GM12874 (cell line): Measurements from ENCODE around the gene CTNNBL1.

Experiments
- TF ChIP-seq, protein P1 (sequence below): IDR thresholded peaks from 2 replicates; pipeline ENCODE4 v1.5.1; 2011; ENCODE audit warnings: low read depth, mild to moderate bottlenecking, control low read depth, low read length, moderate library complexity; ENCODE audit not compliant: insufficient read depth

CTNNBL1 gene

DNA sequence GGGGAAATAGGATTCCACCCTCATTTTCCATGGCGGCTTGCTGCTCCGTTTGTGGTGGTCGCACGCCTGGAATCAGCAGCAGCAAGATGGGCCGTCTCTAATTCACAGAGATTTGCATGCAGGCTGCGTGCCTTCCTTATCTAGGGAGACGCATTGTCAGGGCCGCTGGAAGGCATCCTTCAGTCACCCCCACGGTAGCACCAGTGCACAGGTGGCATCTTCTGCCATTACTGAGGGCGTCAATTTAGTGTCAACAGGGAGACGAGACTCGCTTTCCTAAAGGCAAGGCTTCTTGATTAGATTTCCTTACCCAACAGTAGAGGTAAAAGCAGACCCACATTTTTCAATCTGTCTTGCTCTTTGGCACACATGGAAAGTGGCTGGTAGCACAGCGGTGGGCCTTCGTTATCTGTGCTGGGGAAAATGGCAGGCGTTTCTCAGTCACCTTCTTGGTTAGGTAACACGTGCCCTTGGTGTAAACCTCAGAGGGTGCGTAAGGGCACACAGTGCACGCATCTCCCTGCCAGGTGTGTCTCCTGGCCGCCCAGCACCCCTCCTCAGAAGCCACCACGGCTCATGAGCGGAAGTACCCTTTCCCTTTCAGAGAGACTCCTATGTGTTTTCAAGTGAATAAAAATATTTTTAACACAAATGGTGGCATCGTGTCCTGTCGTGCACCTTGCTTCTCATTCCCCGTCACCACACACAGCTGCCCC is 181.8 kb downstream of the CTNNBL1 start:
- TF ChIP-seq, protein P1, sequence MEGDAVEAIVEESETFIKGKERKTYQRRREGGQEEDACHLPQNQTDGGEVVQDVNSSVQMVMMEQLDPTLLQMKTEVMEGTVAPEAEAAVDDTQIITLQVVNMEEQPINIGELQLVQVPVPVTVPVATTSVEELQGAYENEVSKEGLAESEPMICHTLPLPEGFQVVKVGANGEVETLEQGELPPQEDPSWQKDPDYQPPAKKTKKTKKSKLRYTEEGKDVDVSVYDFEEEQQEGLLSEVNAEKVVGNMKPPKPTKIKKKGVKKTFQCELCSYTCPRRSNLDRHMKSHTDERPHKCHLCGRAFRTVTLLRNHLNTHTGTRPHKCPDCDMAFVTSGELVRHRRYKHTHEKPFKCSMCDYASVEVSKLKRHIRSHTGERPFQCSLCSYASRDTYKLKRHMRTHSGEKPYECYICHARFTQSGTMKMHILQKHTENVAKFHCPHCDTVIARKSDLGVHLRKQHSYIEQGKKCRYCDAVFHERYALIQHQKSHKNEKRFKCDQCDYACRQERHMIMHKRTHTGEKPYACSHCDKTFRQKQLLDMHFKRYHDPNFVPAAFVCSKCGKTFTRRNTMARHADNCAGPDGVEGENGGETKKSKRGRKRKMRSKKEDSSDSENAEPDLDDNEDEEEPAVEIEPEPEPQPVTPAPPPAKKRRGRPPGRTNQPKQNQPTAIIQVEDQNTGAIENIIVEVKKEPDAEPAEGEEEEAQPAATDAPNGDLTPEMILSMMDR: no peak

DNA sequence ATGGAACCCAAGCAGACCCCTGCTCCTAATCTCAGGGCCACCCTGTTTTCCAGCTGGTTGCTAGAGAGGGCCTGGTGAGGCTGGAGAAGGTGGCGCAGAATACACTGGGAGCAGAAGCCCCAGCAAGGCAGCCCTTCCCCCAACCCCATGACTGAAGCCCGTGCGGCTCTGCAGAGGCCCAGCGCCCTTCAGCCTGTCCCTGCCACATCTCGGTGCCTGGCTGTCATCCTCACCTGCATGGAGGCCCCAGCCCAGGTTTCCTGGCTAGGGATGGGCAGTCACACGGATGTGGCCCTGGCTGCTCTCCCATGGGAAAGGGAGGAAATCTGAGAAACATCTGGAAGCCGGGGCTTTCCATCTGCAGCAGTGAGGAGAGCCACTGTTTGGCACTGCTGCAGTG is 183.0 kb downstream of the CTNNBL1 start:
- TF ChIP-seq, protein P1: no peak

DNA sequence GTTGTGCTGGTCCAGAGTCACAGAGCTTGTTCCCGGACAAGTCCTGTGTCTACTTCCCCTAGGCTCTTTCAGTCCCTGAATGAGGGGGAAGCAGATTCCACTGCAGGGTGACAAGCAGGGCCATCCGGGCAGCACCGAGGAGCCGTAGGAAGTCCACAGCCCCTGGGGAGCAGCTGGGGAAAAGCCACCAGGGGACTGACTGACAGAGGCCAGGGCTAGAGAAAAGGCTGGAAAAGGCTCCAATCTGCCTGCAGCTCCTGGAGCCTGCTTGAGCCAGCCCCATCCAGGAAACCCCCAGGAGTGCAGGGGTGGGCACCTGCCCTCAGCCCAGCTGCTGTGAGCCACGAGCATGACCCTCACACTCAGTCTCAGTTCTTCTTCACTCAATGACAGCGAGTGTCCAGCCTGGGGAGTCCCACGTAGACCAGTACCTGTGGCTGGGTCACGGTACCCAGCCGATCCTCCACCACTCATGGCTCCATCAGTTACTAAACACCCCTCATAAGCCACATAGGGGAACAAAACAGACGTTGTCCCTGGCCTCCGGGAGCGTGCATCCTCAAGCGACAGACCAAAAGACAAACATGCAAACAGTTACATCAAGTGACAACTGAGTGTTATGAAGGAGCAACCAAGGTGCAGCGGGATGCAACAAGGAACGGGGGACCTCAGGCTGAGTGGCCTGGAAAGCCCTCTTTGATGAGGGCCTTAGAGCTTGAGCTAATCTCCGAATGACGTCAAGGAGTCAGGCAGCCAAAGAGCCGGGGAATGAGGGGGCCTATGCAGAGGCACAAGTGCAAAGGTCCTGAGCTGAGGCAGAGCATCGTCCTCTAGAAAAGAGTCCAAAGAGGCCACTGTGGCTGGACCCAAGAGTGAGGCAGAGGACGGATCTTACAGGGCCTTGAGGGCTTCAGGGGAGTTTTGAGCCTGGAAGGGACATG is 184.3 kb downstream of the CTNNBL1 start:
- TF ChIP-seq, protein P1: no peak

DNA sequence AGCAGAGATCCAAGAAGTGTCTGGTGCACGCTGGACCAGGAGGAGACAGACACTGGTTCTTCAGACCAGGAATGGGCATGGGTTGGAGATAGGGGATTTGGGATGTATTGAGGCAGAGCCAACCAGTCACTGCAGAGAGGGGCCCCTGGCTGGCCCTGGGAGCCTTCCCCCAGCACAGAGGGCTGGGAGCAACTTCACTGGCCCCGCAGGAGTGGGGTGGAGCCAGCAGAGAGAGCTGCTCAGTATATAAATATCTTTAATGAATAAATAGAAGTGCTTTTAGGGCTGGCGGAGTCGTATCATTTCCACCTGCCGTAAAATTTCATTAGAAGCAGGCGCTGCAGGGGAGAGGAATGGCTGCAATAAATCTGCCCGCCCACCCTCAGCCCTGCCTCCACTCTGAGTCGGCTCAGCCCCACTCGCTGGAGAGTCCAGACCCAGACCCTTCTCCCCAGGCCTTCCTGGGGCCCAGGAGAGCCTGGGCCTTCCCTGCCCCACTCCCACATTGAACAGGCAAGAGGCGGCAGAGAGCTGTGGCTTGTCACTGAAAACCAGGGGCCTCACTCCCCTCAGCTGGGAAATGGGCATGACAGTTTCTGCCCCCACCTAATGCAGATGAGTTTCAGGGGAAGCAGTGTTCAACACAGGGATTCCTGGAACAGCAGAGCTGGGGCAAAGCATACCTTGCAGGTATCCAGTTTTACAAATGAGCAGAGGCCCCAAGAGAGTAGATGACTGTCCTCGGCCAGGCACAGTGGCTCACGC is 185.2 kb downstream of the CTNNBL1 start:
- TF ChIP-seq, protein P1: no peak

DNA sequence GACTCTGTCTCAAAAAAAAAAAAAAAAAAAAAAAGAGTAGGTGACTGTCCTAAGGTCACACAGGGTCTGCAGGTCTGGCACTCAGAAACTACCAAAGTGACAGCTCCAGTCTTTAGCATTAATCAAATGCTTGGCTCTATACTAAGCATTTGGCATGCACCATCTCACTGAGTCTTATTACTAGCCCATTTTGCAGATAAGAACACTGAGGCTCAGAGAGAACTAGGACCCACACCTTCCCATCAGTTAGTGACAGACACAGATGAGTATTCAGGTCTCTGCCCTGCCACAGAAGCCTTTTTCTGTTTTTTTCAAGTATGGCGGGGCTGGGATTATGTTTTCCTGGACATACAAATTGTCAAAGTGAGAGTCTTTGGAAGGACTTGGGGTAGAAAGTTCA is 186.0 kb downstream of the CTNNBL1 start:
- TF ChIP-seq, protein P1: no peak

DNA sequence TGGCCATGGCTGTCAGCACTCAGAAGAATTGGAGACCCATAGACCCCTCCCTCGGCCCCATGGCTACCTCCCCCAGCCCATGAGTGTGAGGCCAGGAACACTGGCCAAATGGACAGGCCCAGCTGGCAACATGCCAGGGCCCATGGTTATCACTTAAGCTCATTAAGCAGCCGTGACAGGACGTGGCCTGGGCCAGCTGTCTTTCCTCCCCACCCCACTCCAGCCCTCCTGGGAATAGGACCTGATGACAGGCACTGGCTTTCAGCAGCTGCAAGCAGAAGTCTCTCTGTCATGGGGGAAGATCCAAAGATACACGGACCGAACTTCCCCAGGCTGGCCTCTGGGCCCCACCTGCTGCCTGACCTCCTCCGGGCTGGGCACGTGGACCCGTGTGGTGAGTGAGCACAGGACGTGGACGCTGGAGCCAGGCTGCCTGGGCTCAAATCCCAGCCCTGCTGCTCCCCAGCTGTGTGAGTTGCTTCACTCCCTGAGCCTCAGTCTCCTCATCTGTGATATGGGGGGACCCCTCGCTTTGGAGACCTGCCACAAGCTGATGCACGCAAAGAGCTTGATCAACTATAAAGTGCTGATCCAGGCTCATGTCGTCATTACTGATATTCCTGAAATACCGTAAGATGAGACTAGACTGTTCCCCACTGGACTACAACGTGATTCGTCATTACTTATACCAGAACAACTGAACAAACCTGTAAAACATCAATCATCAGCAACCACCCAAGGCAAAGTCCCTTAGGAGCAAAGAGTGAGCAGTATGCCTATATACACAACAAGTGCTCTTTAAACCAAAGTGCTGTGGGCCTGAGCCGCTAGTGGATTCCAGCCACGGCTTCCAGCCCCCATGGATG is 187.1 kb downstream of the CTNNBL1 start:
- TF ChIP-seq, protein P1: no peak
